Adrenal gland (tissue), 5 donors: ENCODE data around the gene TMEM201.

Source experiments
- POLR2A ChIP-seq, 2 donors: fragments of 450-650 bp; IDR thresholded peaks; one replicate each; pipeline ENCODE4 v1.6.1; 2017; ENCODE audit warnings: antibody characterized with exemption in 2 of 2, mild to moderate bottlenecking in 2 of 2, moderate library complexity in 1 of 2
- TF ChIP-seq, protein P1 (sequence below), 6 experiments: fragments of 450-650 bp in 4 of 6; fragments of 200-600 bp in 2 of 6; sonication (generic) in 1 of 6; IDR thresholded peaks; 1 replicate in 5 of 6; 2 replicates in 1 of 6; pipeline versions ENCODE4 v1.5.1 to v1.8.0; 2016 to 2021; ENCODE audit warnings: antibody characterized with exemption in 6 of 6, mild to moderate bottlenecking in 2 of 6, moderate library complexity in 1 of 6
- donor health status: DM: no; HTN: no; CAD: no.

- TF ChIP-seq, protein P1, sequence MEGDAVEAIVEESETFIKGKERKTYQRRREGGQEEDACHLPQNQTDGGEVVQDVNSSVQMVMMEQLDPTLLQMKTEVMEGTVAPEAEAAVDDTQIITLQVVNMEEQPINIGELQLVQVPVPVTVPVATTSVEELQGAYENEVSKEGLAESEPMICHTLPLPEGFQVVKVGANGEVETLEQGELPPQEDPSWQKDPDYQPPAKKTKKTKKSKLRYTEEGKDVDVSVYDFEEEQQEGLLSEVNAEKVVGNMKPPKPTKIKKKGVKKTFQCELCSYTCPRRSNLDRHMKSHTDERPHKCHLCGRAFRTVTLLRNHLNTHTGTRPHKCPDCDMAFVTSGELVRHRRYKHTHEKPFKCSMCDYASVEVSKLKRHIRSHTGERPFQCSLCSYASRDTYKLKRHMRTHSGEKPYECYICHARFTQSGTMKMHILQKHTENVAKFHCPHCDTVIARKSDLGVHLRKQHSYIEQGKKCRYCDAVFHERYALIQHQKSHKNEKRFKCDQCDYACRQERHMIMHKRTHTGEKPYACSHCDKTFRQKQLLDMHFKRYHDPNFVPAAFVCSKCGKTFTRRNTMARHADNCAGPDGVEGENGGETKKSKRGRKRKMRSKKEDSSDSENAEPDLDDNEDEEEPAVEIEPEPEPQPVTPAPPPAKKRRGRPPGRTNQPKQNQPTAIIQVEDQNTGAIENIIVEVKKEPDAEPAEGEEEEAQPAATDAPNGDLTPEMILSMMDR (IDR thresholded peaks at IDR 0.05), result no peak
- TF ChIP-seq POLR2A (IDR thresholded peaks at IDR 0.05), result peak in 1 of 2 donors; percentile 11
Observed at GRCh38 chr1:9593147-9593491, 4.4 kb downstream of the TMEM201 start.
